GM23338 (cell line): ENCODE measurements around the gene ICA1L. TPM values are rescaled to one million over a fixed set of nuclear protein-coding genes. Genes with fewer than 3 reads are reported as not detected.

Source experiments
- ATAC-seq: fragments of 200-7000 bp; cut with Tn5 transposase; 3 replicates; pipeline ENCODE4 v1.9.1; 2020
- DNase-seq: peaks from one replicate; pipeline ENCODE4 v3.0.0-alpha.2; 2015; ENCODE audit warnings: low spot score
- H2AFZ ChIP-seq: fragments of 200-600 bp; sonication (generic); 2 replicates; pipeline ENCODE4 v1.8.0; 2016; ENCODE audit warnings: antibody characterized with exemption, mild to moderate bottlenecking, moderate library complexity
- H3F3A ChIP-seq: fragments of 200-600 bp; sonication (generic); replicated peaks from 2 replicates; pipeline ENCODE4 v1.8.0; 2017; ENCODE audit warnings: antibody characterized with exemption, mixed run types, low read depth
- H3K27ac ChIP-seq: fragments of 200-600 bp; sonication (generic); 2 replicates; pipeline ENCODE4 v1.6.1; 2016; ENCODE audit warnings: low read depth
- H3K27me3 ChIP-seq: fragments of 200-600 bp; sonication (generic); 2 replicates; pipeline ENCODE4 v1.8.0; 2016; ENCODE audit warnings: mild to moderate bottlenecking, mixed run types, moderate library complexity; ENCODE audit not compliant: insufficient read depth
- H3K36me3 ChIP-seq: fragments of 200-600 bp; sonication (generic); 2 replicates; pipeline ENCODE4 v1.8.0; 2016; ENCODE audit warnings: mild to moderate bottlenecking; ENCODE audit not compliant: insufficient read depth
- H3K4me1 ChIP-seq: fragments of 200-600 bp; sonication (generic); 2 replicates; pipeline ENCODE4 v1.8.0; 2016; ENCODE audit warnings: mild to moderate bottlenecking, moderate library complexity; ENCODE audit not compliant: insufficient read depth
- H3K4me2 ChIP-seq: fragments of 200-600 bp; sonication (generic); 2 replicates; pipeline ENCODE4 v1.7.1; 2017; ENCODE audit warnings: mixed run types
- H3K4me3 ChIP-seq: fragments of 200-600 bp; sonication (generic); 2 replicates; pipeline ENCODE4 v1.6.1; 2016; ENCODE audit warnings: mixed run types
- H3K79me2 ChIP-seq: fragments of 200-600 bp; sonication (generic); replicated peaks from 2 replicates; pipeline ENCODE4 v1.8.0; 2017; ENCODE audit warnings: mild to moderate bottlenecking; ENCODE audit not compliant: insufficient read depth
- H3K9me2 ChIP-seq: fragments of 200-600 bp; sonication (generic); 2 replicates; pipeline ENCODE4 v1.8.0; 2017; ENCODE audit not compliant: insufficient read depth
- H4K20me1 ChIP-seq: fragments of 200-600 bp; sonication (generic); replicated peaks from 2 replicates; pipeline ENCODE4 v1.8.0; 2017; ENCODE audit warnings: mild to moderate bottlenecking; ENCODE audit not compliant: insufficient read depth
- H3K27ac Mint-ChIP-seq: 2 replicates; pipeline ENCODE4 v1.8.0; 2020; ENCODE audit warnings: inconsistent platforms, mild to moderate bottlenecking, moderate library complexity, mixed read lengths
- H3K27me3 Mint-ChIP-seq: 3 replicates; pipeline ENCODE4 v1.8.0; 2022; ENCODE audit warnings: low read depth, mild to moderate bottlenecking, moderate library complexity, mixed read lengths, inconsistent platforms; ENCODE audit not compliant: insufficient read depth, poor library complexity
- H3K36me3 Mint-ChIP-seq: 3 replicates; pipeline ENCODE4 v1.8.0; 2021; ENCODE audit warnings: low read depth, mild to moderate bottlenecking, inconsistent platforms, moderate library complexity, mixed read lengths
- H3K4me1 Mint-ChIP-seq: 3 replicates; pipeline ENCODE4 v1.8.0; 2020; ENCODE audit warnings: mild to moderate bottlenecking, inconsistent platforms, mixed read lengths
- H3K4me3 Mint-ChIP-seq: 3 replicates; pipeline ENCODE4 v1.8.0; 2021; ENCODE audit warnings: moderate library complexity, mild to moderate bottlenecking, inconsistent platforms, mixed read lengths
- H3K9me3 Mint-ChIP-seq: 3 replicates; pipeline ENCODE4 v1.8.0; 2020; ENCODE audit warnings: moderate library complexity, mild to moderate bottlenecking, inconsistent platforms, mixed read lengths
- CREB1 ChIP-seq: fragments of 250-450 bp; sonication (Bioruptor Pico); IDR thresholded peaks from 2 replicates; pipeline ENCODE4 v1.5.0; 2020; ENCODE audit warnings: low read depth, mild to moderate bottlenecking, moderate library complexity
- CTCF ChIP-seq, 2 experiments: fragments of 200-600 bp in 1 of 2; sonication (generic) in 1 of 2; conservative IDR thresholded peaks; 2 replicates each; pipeline versions ENCODE4 v1.5.1 to v1.6.1; 2016 to 2017; ENCODE audit warnings: antibody characterized with exemption in 2 of 2, low read depth in 2 of 2, mild to moderate bottlenecking in 2 of 2, moderate library complexity in 1 of 2
- ETS1 ChIP-seq: IDR thresholded peaks from 2 replicates; pipeline ENCODE4 v1.6.1; 2016; ENCODE audit warnings: antibody characterized with exemption
- EZH2 ChIP-seq: fragments of 200-600 bp; sonication (generic); IDR thresholded peaks from one replicate; pipeline ENCODE4 v1.8.0; 2017; ENCODE audit warnings: antibody characterized with exemption, mild to moderate bottlenecking, low read depth; ENCODE audit not compliant: unreplicated experiment
- EZH2phosphoT487 ChIP-seq: fragments of 200-600 bp; sonication (generic); IDR thresholded peaks from one replicate; pipeline ENCODE4 v1.8.1; 2018; ENCODE audit warnings: antibody characterized with exemption; ENCODE audit not compliant: unreplicated experiment
- JUNB ChIP-seq: IDR thresholded peaks from one replicate; pipeline ENCODE4 v1.6.1; 2016; ENCODE audit warnings: antibody characterized with exemption; ENCODE audit not compliant: unreplicated experiment
- NANOG ChIP-seq: IDR thresholded peaks from 2 replicates; pipeline ENCODE4 v1.6.1; 2016; ENCODE audit warnings: antibody characterized with exemption, borderline replicate concordance
- POLR2AphosphoS5 ChIP-seq: IDR thresholded peaks from 2 replicates; pipeline ENCODE4 v1.6.1; 2016; ENCODE audit warnings: antibody characterized with exemption, low read depth
- REST ChIP-seq: IDR thresholded peaks from one replicate; pipeline ENCODE4 v1.6.1; 2018; ENCODE audit warnings: antibody characterized with exemption; ENCODE audit not compliant: unreplicated experiment
- STAT1 ChIP-seq: IDR thresholded peaks from one replicate; pipeline ENCODE4 v1.6.1; 2016; ENCODE audit warnings: antibody characterized with exemption; ENCODE audit not compliant: unreplicated experiment
- ZNF114 ChIP-seq: fragments of 250-450 bp; sonication (Bioruptor Pico); IDR thresholded peaks from 2 replicates; pipeline ENCODE4 v1.5.0; 2020; ENCODE audit warnings: mild to moderate bottlenecking, moderate library complexity
- ZNF331 ChIP-seq: fragments of 250-450 bp; sonication (Bioruptor Pico); IDR thresholded peaks from 2 replicates; pipeline ENCODE4 v1.5.0; 2020; ENCODE audit warnings: low read depth, mild to moderate bottlenecking, moderate library complexity
- polyA plus RNA-seq: library from polyadenylated mRNA; unstranded; fragments of >200 nt; fragmentation: Nextera tagmentation; extraction: Ambion mirVana; gene quantifications from 2 replicates; pipeline ENCODE4 v1.2.1, GENCODE V29; 2016
- total RNA-seq: library from RNA; depleted of rRNA; stranded (reverse); fragments of >200 nt; shearing (Covaris generic); gene quantifications from 2 replicates; pipeline ENCODE4 v1.2.3, GENCODE V29; 2014

ICA1L gene
- total and polyA plus RNA-seq, 2 experiments from 2014 or later = 1.6 to 7.2 TPM

- TF ChIP-seq CTCF (conservative IDR thresholded peaks at IDR 0.05; ENCODE audit: low read depth in 2 of 2) (no peak), JUNB (no peak), REST (no peak), CREB1 (CRISPR knock-in tag) (no peak), EZH2 (no peak), STAT1 (no peak), NANOG (no peak), ZNF331 (no peak)
Measured at GRCh38 chr2:202847693-202848524, 23.7 kb downstream of the ICA1L start (continued).

GRCh38 chr2:202844656-202845055 lies 26.9 kb downstream of the ICA1L start:
- H3K9me3 Mint-ChIP-seq = 0 out of 3 replicates have a peak, but pooled peaks cover 5% of the 10 kb centered on the region
- no peak overlapping the region for H3K27ac ChIP-seq
- H3K79me2 ChIP-seq = no peaks in the 10 kb centered on the region
- no peaks in the 10 kb centered on the region for H3K36me3 ChIP-seq
- no peak overlapping the region for H3K4me3 ChIP-seq
- H3K4me3 Mint-ChIP-seq = no peak overlapping the region
- 0 out of 2 replicates have a peak, but pooled peaks cover 4% of the 10 kb centered on the region for H3K9me2 ChIP-seq
- TF ChIP-seq POLR2AphosphoS5 (no peak), ETS1 (no peak), EZH2phosphoT487 (no peak), REST (no peak), NANOG (no peak), ZNF114 (CRISPR knock-in tag) (no peak), ZNF331 (no peak)
- H3K36me3 Mint-ChIP-seq = no peaks in the 10 kb centered on the region; the same call in 2 of the 3 replicates
- DNase-seq = no peak
- no peak overlapping the region for H3K27ac Mint-ChIP-seq
- ATAC-seq = no peak
- no peaks in the 10 kb centered on the region for H3K4me1 ChIP-seq
- H4K20me1 ChIP-seq = no peaks in the 10 kb centered on the region
- no peak overlapping the region for H2AFZ ChIP-seq
- no peaks in the 10 kb centered on the region for H3F3A ChIP-seq
- H3K4me1 Mint-ChIP-seq = no peaks in the 10 kb centered on the region; the same call in 2 of the 3 replicates
- H3K27me3 Mint-ChIP-seq = no peaks in the 10 kb centered on the region
- H3K4me2 ChIP-seq = no peak overlapping the region
- H3K27me3 ChIP-seq = no peaks in the 10 kb centered on the region
